A673 (cell line): ENCODE results near the gene COL9A1.

Experiments
- CTCF ChIP-seq: fragments of 300-800, 200-600 bp; sonication (generic); conservative IDR thresholded peaks from 2 replicates; pipeline ENCODE4 v1.5.1; 2017; ENCODE audit warnings: low read depth, mild to moderate bottlenecking, antibody characterized with exemption, low read length, moderate library complexity, mixed read lengths
- EZH2 ChIP-seq: fragments of 200-600 bp; sonication (generic); IDR thresholded peaks from 2 replicates; pipeline ENCODE4 v1.6.1; 2017; ENCODE audit warnings: borderline replicate concordance, low read depth, mild to moderate bottlenecking, mixed read lengths, antibody characterized with exemption, low read length; ENCODE audit not compliant: poor library complexity, severe bottlenecking

GRCh38 chr6:70351461-70351860, 48.6 kb upstream of the COL9A1 start:
- no peak for TF ChIP-seq CTCF
- TF ChIP-seq EZH2 = no peak
